Panc1 (cell line): Measurements from ENCODE around the gene PER2. TPM values are rescaled to one million over a fixed set of nuclear protein-coding genes. Genes with fewer than 3 reads are reported as not detected.

Experiments
- ATAC-seq: fragments of 200-7000 bp; cut with Tn5 transposase; 2 replicates; pipeline ENCODE4 v1.9.1; 2020; ENCODE audit warnings: mild to moderate bottlenecking, moderate library complexity
- BruUV-seq: library from RNA; stranded (reverse); fragments of 400-500 nt; replicated peaks from 2 replicates; lab custom pipeline; 2021; lab: Mats Ljungman, UMichigan
- CTCF ChIA-PET: fragments of 300-600 bp; sonication (Branson Sonifier 250); formaldehyde crosslinking; loops from one replicate; lab custom pipeline; 2022; ENCODE audit warnings: antibody characterized with exemption; lab: Charles Lee
- POLR2A ChIA-PET: fragments of 300-600 bp; sonication (Branson Sonifier 250); formaldehyde crosslinking; loops from one replicate; lab custom pipeline; 2022; ENCODE audit warnings: antibody characterized with exemption; lab: Charles Lee
- DNase-seq: peaks from one replicate; pipeline ENCODE4 v3.0.0-alpha.2; 2010; ENCODE audit warnings: low read depth, low spot score
- H3K27ac ChIP-seq: 2 replicates; pipeline ENCODE4 v1.5.1; 2011; ENCODE audit warnings: mild to moderate bottlenecking, low read length, inconsistent platforms
- H3K27me3 ChIP-seq: fragments of 200-500 bp; sonication (Bioruptor generic); 2 replicates; pipeline ENCODE4 v1.6.0; 2014; ENCODE audit warnings: low read length, inconsistent platforms; ENCODE audit not compliant: control insufficient read depth, insufficient read depth
- H3K36me3 ChIP-seq: fragments of 200-500 bp; sonication (Bioruptor generic); 2 replicates; pipeline ENCODE4 v1.5.1; 2014; ENCODE audit warnings: inconsistent platforms, mild to moderate bottlenecking, low read length, moderate library complexity; ENCODE audit not compliant: control insufficient read depth, insufficient read depth
- H3K4me1 ChIP-seq: 2 replicates; pipeline ENCODE4 v1.5.1; 2011; ENCODE audit warnings: inconsistent platforms, mild to moderate bottlenecking, low read length, moderate library complexity; ENCODE audit not compliant: control insufficient read depth, insufficient read depth
- H3K4me3 ChIP-seq, 2 experiments: 2 replicates each; pipeline ENCODE4 v1.5.1; 2011 to 2012; ENCODE audit warnings: low read depth in 2 of 2, low read length in 2 of 2, mild to moderate bottlenecking in 2 of 2, inconsistent platforms in 1 of 2, moderate library complexity in 1 of 2
- H3K9me3 ChIP-seq: fragments of 200-500 bp; sonication (Bioruptor generic); 2 replicates; pipeline ENCODE4 v1.5.1; 2014; ENCODE audit warnings: low read depth, mild to moderate bottlenecking, inconsistent platforms, low read length, moderate library complexity; ENCODE audit not compliant: control insufficient read depth, insufficient read depth
- POLR2AphosphoS5 ChIP-seq: IDR thresholded peaks from 2 replicates; pipeline ENCODE4 v1.6.1; 2012; ENCODE audit warnings: mild to moderate bottlenecking, low read depth, low read length, moderate library complexity
- REST ChIP-seq, 2 experiments: IDR thresholded peaks; 2 replicates each; pipeline ENCODE4 v1.6.1; 2011 to 2012; ENCODE audit warnings: low read depth in 2 of 2, control low read depth in 1 of 2, low read length in 1 of 2, mild to moderate bottlenecking in 1 of 2, moderate library complexity in 1 of 2; ENCODE audit not compliant: insufficient read depth in 1 of 2
- SIN3A ChIP-seq: IDR thresholded peaks from 2 replicates; pipeline ENCODE4 v1.6.1; 2012; ENCODE audit warnings: low read depth, mild to moderate bottlenecking, low read length, moderate library complexity, borderline replicate concordance; ENCODE audit not compliant: insufficient read depth
- TCF7L2 ChIP-seq: IDR thresholded peaks from 2 replicates; pipeline ENCODE4 v1.6.1; 2011; ENCODE audit warnings: mild to moderate bottlenecking, low read depth, low read length, inconsistent platforms
- in situ Hi-C: cut with HindIII; loops from 2 replicates; pipeline ENCODE4 v1.10.0; 2016; ENCODE audit warnings: low sequenced_read_pairs, low pct_unique_long_range_greater_than_20kb
- intact Hi-C: fragments of 100-400 bp; cut with micrococcal nuclease; formaldehyde crosslinking; loops from one replicate; pipeline ENCODE4 v1.10.0; 2022; ENCODE audit not compliant: unreplicated experiment
- total RNA-seq: library from RNA; stranded (reverse); gene quantifications from one replicate; pipeline ENCODE4 v1.2.1, GENCODE V29; 2021; ENCODE audit not compliant: unreplicated experiment
- TF ChIP-seq, protein P1 (sequence below): fragments of 450-650 bp; IDR thresholded peaks from 2 replicates; pipeline ENCODE4 v1.5.1; 2017; ENCODE audit warnings: mild to moderate bottlenecking

PER2 gene
- total RNA-seq, 1 experiment from 2014 or later: 9.9 TPM

DNA sequence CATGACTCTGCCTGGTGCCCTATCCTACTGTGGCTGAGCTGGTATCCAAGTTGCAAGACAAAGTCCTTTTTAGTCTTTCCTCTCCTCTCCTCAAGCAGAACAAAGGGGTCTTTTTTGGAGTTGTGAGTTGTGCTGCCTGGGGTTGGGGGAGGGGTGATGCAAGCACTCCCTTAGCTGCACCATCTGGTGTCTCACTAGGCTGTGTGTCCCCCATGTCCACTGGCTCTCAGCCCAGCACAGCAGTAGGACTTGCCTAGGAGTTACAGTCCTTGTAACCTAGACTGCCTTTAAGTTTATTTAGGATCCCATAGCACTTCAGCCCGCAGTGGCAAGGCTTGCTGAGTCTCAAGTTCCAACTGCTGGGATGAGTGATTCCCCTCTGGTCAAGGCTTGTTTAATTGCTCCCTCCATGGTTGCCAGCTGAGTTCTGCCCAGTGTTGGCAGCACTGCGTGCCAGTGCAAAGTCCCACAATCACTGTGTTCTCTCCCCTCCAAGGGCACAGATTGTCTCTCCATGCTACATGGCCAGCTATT is 71.7 kb downstream of the PER2 start:
- no peak overlapping the region for H3K27ac ChIP-seq
- peaks cover 3% of the 10 kb centered on the region; the same call in 1 of the 2 replicates for H3K27me3 ChIP-seq
- ChIA-PET POLR2A (no interaction called here), CTCF (no interaction called here)
- no peak for DNase-seq
- no TSS peak for BruUV-seq
- no peak for ATAC-seq
- no peak overlapping the region for H3K4me3 ChIP-seq
- H3K9me3 ChIP-seq: no peaks in the 10 kb centered on the region
- H3K36me3 ChIP-seq: no peaks in the 10 kb centered on the region
- 0 out of 2 replicates have a peak, but pooled peaks cover 4% of the 10 kb centered on the region for H3K4me1 ChIP-seq
- TF ChIP-seq SIN3A (no peak), REST (IDR thresholded peaks at IDR 0.05; ENCODE audit: insufficient read depth in 1 of 2, low read depth in 2 of 2, low read length in 1 of 2) (no peak), TCF7L2 (no peak), POLR2AphosphoS5 (no peak)
- TF ChIP-seq, protein P1, sequence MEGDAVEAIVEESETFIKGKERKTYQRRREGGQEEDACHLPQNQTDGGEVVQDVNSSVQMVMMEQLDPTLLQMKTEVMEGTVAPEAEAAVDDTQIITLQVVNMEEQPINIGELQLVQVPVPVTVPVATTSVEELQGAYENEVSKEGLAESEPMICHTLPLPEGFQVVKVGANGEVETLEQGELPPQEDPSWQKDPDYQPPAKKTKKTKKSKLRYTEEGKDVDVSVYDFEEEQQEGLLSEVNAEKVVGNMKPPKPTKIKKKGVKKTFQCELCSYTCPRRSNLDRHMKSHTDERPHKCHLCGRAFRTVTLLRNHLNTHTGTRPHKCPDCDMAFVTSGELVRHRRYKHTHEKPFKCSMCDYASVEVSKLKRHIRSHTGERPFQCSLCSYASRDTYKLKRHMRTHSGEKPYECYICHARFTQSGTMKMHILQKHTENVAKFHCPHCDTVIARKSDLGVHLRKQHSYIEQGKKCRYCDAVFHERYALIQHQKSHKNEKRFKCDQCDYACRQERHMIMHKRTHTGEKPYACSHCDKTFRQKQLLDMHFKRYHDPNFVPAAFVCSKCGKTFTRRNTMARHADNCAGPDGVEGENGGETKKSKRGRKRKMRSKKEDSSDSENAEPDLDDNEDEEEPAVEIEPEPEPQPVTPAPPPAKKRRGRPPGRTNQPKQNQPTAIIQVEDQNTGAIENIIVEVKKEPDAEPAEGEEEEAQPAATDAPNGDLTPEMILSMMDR: no peak
- in situ Hi-C loops (no loop called here), intact Hi-C loops (no loop called here)

DNA sequence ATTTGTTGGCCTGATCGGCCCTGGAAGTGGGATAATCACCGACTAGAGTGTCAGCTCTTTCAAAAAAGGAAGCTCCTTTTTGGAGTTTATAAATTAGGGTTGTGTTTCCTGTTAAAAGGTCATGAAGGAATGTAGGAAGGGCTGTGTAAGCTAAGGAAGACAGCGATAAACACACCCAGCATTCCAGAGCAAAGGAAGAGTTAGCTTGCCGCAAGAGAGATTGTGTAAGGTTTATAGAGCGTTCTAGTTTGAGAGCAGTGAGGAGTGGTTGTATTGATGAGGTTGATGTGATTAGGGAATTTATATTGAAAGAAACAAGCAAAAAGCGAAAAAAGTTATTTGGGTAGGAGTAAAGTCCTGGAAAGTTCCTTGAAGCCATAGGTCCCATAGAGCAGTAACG is 81.4 kb downstream of the PER2 start:
- DNase-seq (no peak), ATAC-seq (no peak)
- ChIA-PET CTCF (interaction anchor here (0.5 kb wide), 1 partner anchor 81 kb away, joined by 3 read pairs; no protein-coding TSS in a partner anchor), POLR2A (no interaction called here)
- Histone ChIP-seq H3K27me3 (peaks cover 3% of the 10 kb centered on the region; the same call in 1 of the 2 replicates), H3K9me3 (no peaks in the 10 kb centered on the region), H3K4me1 (peaks cover 4% of the 10 kb centered on the region), H3K4me3 (no peak overlapping the region), H3K27ac (no peak overlapping the region), H3K36me3 (no peaks in the 10 kb centered on the region)
- BruUV-seq: no TSS peak
- in situ Hi-C loops (no loop called here), intact Hi-C loops (no loop called here)
- TF ChIP-seq TCF7L2: no peak

GRCh38 chr2:238203973-238204683 is 84.3 kb downstream of the PER2 start:
- H3K36me3 ChIP-seq: no peaks in the 10 kb centered on the region
- H3K9me3 ChIP-seq: no peaks in the 10 kb centered on the region
- ChIA-PET CTCF (interaction anchor here (0.8 kb wide), 1 partner anchor 98 kb away, joined by 3 read pairs; no protein-coding TSS in a partner anchor), POLR2A (interaction anchor here (0.5 kb wide), 1 partner anchor 257 kb away, joined by 3 read pairs; no protein-coding TSS in a partner anchor)
- BruUV-seq: TSS peak; percentile 87
- intact Hi-C loops (no loop called here), in situ Hi-C loops (no loop called here)
- ATAC-seq (peak; percentile 57), DNase-seq (no peak)
- no peak for TF ChIP-seq POLR2AphosphoS5
- no peak for TF ChIP-seq SIN3A
- TF ChIP-seq TCF7L2: no peak
- TF ChIP-seq REST (IDR thresholded peaks at IDR 0.05; ENCODE audit: insufficient read depth in 1 of 2, low read depth in 2 of 2, low read length in 1 of 2): no peak
- TF ChIP-seq, protein P1: no peak
- H3K4me1 ChIP-seq: peaks cover 24% of the 10 kb centered on the region
- peaks cover 3% of the 10 kb centered on the region; the same call in 1 of the 2 replicates for H3K27me3 ChIP-seq
- peak overlapping the region; percentile 69 to 74 for H3K4me3 ChIP-seq
- H3K27ac ChIP-seq: peak overlapping the region; percentile 99
